Transverse colon (tissue), 4 donors: ENCODE data around the gene CTSD.

ENCODE experiments used
- EP300 ChIP-seq: sonication (generic); formaldehyde crosslinking; IDR thresholded peaks from one replicate; pipeline ENCODE4 v1.6.1; 2017; ENCODE audit warnings: antibody characterized with exemption, low read depth
- POLR2A ChIP-seq: fragments of 450-650 bp; IDR thresholded peaks from one replicate; pipeline ENCODE4 v1.6.1; 2016; ENCODE audit warnings: antibody characterized with exemption, mild to moderate bottlenecking, moderate library complexity
- POLR2AphosphoS5 ChIP-seq, 3 donors: sonication (generic); formaldehyde crosslinking; IDR thresholded peaks; one replicate each; pipeline ENCODE4 v1.6.1; 2016; ENCODE audit warnings: antibody characterized with exemption in 3 of 3
- TF ChIP-seq, protein P1 (sequence below), 5 experiments: fragments of 200-600 bp in 3 of 5; fragments of 450-650 bp in 2 of 5; sonication (generic) in 3 of 5; IDR thresholded peaks; 1 replicate in 2 of 5; 2 replicates in 3 of 5; pipeline ENCODE4 v1.5.1; 2016 to 2017; ENCODE audit warnings: antibody characterized with exemption in 5 of 5, inconsistent platforms in 3 of 5, mild to moderate bottlenecking in 2 of 5, moderate library complexity in 1 of 5

GRCh38 chr11:1744137-1744886 lies 19.4 kb downstream of the CTSD start:
- TF ChIP-seq POLR2A = no peak
- TF ChIP-seq EP300 = no peak
- TF ChIP-seq, protein P1, sequence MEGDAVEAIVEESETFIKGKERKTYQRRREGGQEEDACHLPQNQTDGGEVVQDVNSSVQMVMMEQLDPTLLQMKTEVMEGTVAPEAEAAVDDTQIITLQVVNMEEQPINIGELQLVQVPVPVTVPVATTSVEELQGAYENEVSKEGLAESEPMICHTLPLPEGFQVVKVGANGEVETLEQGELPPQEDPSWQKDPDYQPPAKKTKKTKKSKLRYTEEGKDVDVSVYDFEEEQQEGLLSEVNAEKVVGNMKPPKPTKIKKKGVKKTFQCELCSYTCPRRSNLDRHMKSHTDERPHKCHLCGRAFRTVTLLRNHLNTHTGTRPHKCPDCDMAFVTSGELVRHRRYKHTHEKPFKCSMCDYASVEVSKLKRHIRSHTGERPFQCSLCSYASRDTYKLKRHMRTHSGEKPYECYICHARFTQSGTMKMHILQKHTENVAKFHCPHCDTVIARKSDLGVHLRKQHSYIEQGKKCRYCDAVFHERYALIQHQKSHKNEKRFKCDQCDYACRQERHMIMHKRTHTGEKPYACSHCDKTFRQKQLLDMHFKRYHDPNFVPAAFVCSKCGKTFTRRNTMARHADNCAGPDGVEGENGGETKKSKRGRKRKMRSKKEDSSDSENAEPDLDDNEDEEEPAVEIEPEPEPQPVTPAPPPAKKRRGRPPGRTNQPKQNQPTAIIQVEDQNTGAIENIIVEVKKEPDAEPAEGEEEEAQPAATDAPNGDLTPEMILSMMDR (IDR thresholded peaks at IDR 0.05) = no peak
- TF ChIP-seq POLR2AphosphoS5 (IDR thresholded peaks at IDR 0.05) = no peak
